ENCODE measurements around the gene AZIN2. TPM values are rescaled to one million over a fixed set of nuclear protein-coding genes. Genes with fewer than 3 reads are reported as not detected.

The AZIN2 gene
- total and polyA plus RNA-seq, 9 of the 15 experiments (the other 6 are each of a cell fraction or from before 2014, with no cell fraction given): 0.06 to 0.91 (median 0.42) TPM; not detected in 2

Other genes starting within 250 kb of the AZIN2 start
Only the 7 nearest of the 8 such genes appear.
- gene FNDC5, start 210.2 kb upstream of the AZIN2 start, total RNA-seq (2014; rRNA removed): 0.14 and 0.61 TPM in 2 replicates
- gene FNDC5, start 210.2 kb upstream of the AZIN2 start, total RNA-seq (2014; rRNA removed; fragmentation: Illumina TruSeq; extraction: Trizol): 0.25 and 0.48 TPM in 2 replicates
- 0.22 and 0.41 TPM in 2 replicates for gene FNDC5, start 210.2 kb upstream of the AZIN2 start, total RNA-seq (2015; rRNA removed; fragmentation: Illumina TruSeq; extraction: Trizol)
- gene FNDC5, start 210.2 kb upstream of the AZIN2 start, total RNA-seq (2021): 0.38 and 0.56 TPM in 2 replicates
- gene FNDC5, start 210.2 kb upstream of the AZIN2 start, polyA plus RNA-seq (2011; rRNA removed): 2.1 and 2.5 TPM in 2 replicates
- 0.17 and 0.25 TPM in 2 replicates for gene FNDC5, start 210.2 kb upstream of the AZIN2 start, polyA plus RNA-seq (2014; fragmentation: Illumina TruSeq; extraction: Trizol)
- under 1 TPM; 0.06 to 0.10 TPM for gene FNDC5, start 210.2 kb upstream of the AZIN2 start, polyA plus RNA-seq (2014; fragmentation: Nextera tagmentation; extraction: Ambion mirVana)
- gene FNDC5, start 210.2 kb upstream of the AZIN2 start, polyA plus RNA-seq (2014; rRNA removed): 0.12 and 0.24 TPM in 2 replicates
- not detected in 2 replicates for gene HPCA, start 194.7 kb upstream of the AZIN2 start, total RNA-seq (2014; rRNA removed)
- not detected in 2 replicates for gene HPCA, start 194.7 kb upstream of the AZIN2 start, total RNA-seq (2014; rRNA removed; fragmentation: Illumina TruSeq; extraction: Trizol)
- gene HPCA, start 194.7 kb upstream of the AZIN2 start, total RNA-seq (2015; rRNA removed; fragmentation: Illumina TruSeq; extraction: Trizol): not detected in 2 replicates
- gene HPCA, start 194.7 kb upstream of the AZIN2 start, total RNA-seq (2021): not detected in 2 replicates
- not detected in 2 replicates for gene HPCA, start 194.7 kb upstream of the AZIN2 start, polyA plus RNA-seq (2011; rRNA removed)
- not detected in 2 replicates for gene HPCA, start 194.7 kb upstream of the AZIN2 start, polyA plus RNA-seq (2014; fragmentation: Illumina TruSeq; extraction: Trizol)
- gene HPCA, start 194.7 kb upstream of the AZIN2 start, polyA plus RNA-seq (2014; fragmentation: Nextera tagmentation; extraction: Ambion mirVana): not detected
- gene HPCA, start 194.7 kb upstream of the AZIN2 start, polyA plus RNA-seq (2014; rRNA removed): not detected in 2 replicates
- 12.8 and 14.5 TPM in 2 replicates for gene TMEM54, start 179.8 kb upstream of the AZIN2 start, total RNA-seq (2014; rRNA removed)
- gene TMEM54, start 179.8 kb upstream of the AZIN2 start, total RNA-seq (2014; rRNA removed; fragmentation: Illumina TruSeq; extraction: Trizol): 1.2 and 2.1 TPM in 2 replicates
- gene TMEM54, start 179.8 kb upstream of the AZIN2 start, total RNA-seq (2015; rRNA removed; fragmentation: Illumina TruSeq; extraction: Trizol): 3.8 TPM in 2 replicates
- 13.1 and 15.1 TPM in 2 replicates for gene TMEM54, start 179.8 kb upstream of the AZIN2 start, total RNA-seq (2021)
- gene TMEM54, start 179.8 kb upstream of the AZIN2 start, polyA plus RNA-seq (2011; rRNA removed): 16.2 and 31.0 TPM in 2 replicates
- gene TMEM54, start 179.8 kb upstream of the AZIN2 start, polyA plus RNA-seq (2014; fragmentation: Illumina TruSeq; extraction: Trizol): 8.2 and 11.8 TPM in 2 replicates
- gene TMEM54, start 179.8 kb upstream of the AZIN2 start, polyA plus RNA-seq (2014; fragmentation: Nextera tagmentation; extraction: Ambion mirVana): 1 to 10 TPM in 1 of 2 experiments, under 1 TPM in 1; 1.00 to 1.7 TPM
- 9.8 and 13.3 TPM in 2 replicates for gene TMEM54, start 179.8 kb upstream of the AZIN2 start, polyA plus RNA-seq (2014; rRNA removed)
- gene RNF19B, start 116.3 kb upstream of the AZIN2 start, total RNA-seq (2014; rRNA removed): 9.6 and 11.8 TPM in 2 replicates
- gene RNF19B, start 116.3 kb upstream of the AZIN2 start, total RNA-seq (2014; rRNA removed; fragmentation: Illumina TruSeq; extraction: Trizol): 9.1 and 10.2 TPM in 2 replicates
- gene RNF19B, start 116.3 kb upstream of the AZIN2 start, total RNA-seq (2015; rRNA removed; fragmentation: Illumina TruSeq; extraction: Trizol): 10.5 and 10.9 TPM in 2 replicates
- 14.9 TPM in 2 replicates for gene RNF19B, start 116.3 kb upstream of the AZIN2 start, total RNA-seq (2021)
- gene RNF19B, start 116.3 kb upstream of the AZIN2 start, polyA plus RNA-seq (2011; rRNA removed): 10.2 and 14.3 TPM in 2 replicates
- gene RNF19B, start 116.3 kb upstream of the AZIN2 start, polyA plus RNA-seq (2014; fragmentation: Illumina TruSeq; extraction: Trizol): 14.1 and 14.6 TPM in 2 replicates
- gene RNF19B, start 116.3 kb upstream of the AZIN2 start, polyA plus RNA-seq (2014; fragmentation: Nextera tagmentation; extraction: Ambion mirVana): 1 to 10 TPM; 2.6 to 2.8 TPM
- 10.1 and 11.6 TPM in 2 replicates for gene RNF19B, start 116.3 kb upstream of the AZIN2 start, polyA plus RNA-seq (2014; rRNA removed)
- 349 and 444 TPM in 2 replicates for gene AK2, start 44.3 kb upstream of the AZIN2 start, total RNA-seq (2014; rRNA removed)
- gene AK2, start 44.3 kb upstream of the AZIN2 start, total RNA-seq (2014; rRNA removed; fragmentation: Illumina TruSeq; extraction: Trizol): 456 and 483 TPM in 2 replicates
- gene AK2, start 44.3 kb upstream of the AZIN2 start, total RNA-seq (2015; rRNA removed; fragmentation: Illumina TruSeq; extraction: Trizol): 490 and 510 TPM in 2 replicates
- 509 and 517 TPM in 2 replicates for gene AK2, start 44.3 kb upstream of the AZIN2 start, total RNA-seq (2021)
- gene AK2, start 44.3 kb upstream of the AZIN2 start, polyA plus RNA-seq (2011; rRNA removed): 447 and 549 TPM in 2 replicates
- gene AK2, start 44.3 kb upstream of the AZIN2 start, polyA plus RNA-seq (2014; fragmentation: Illumina TruSeq; extraction: Trizol): 802 and 1,050 TPM in 2 replicates
- gene AK2, start 44.3 kb upstream of the AZIN2 start, polyA plus RNA-seq (2014; fragmentation: Nextera tagmentation; extraction: Ambion mirVana): 100 to 1,000 TPM; 105 to 140 TPM
- gene AK2, start 44.3 kb upstream of the AZIN2 start, polyA plus RNA-seq (2014; rRNA removed): 512 and 577 TPM in 2 replicates
- 0.94 and 1.5 TPM in 2 replicates for gene TRIM62, start 100.9 kb downstream of the AZIN2 start, total RNA-seq (2014; rRNA removed)
- 0.26 and 0.36 TPM in 2 replicates for gene TRIM62, start 100.9 kb downstream of the AZIN2 start, total RNA-seq (2014; rRNA removed; fragmentation: Illumina TruSeq; extraction: Trizol)
- gene TRIM62, start 100.9 kb downstream of the AZIN2 start, total RNA-seq (2015; rRNA removed; fragmentation: Illumina TruSeq; extraction: Trizol): 0.22 and 0.60 TPM in 2 replicates
- gene TRIM62, start 100.9 kb downstream of the AZIN2 start, total RNA-seq (2021): 2.2 and 2.3 TPM in 2 replicates
- 0.18 and 0.41 TPM in 2 replicates for gene TRIM62, start 100.9 kb downstream of the AZIN2 start, polyA plus RNA-seq (2011; rRNA removed)
- gene TRIM62, start 100.9 kb downstream of the AZIN2 start, polyA plus RNA-seq (2014; fragmentation: Illumina TruSeq; extraction: Trizol): 1.3 and 1.4 TPM in 2 replicates
- gene TRIM62, start 100.9 kb downstream of the AZIN2 start, polyA plus RNA-seq (2014; fragmentation: Nextera tagmentation; extraction: Ambion mirVana): under 1 TPM; 0.27 to 0.62 TPM
- 0.52 and 0.58 TPM in 2 replicates for gene TRIM62, start 100.9 kb downstream of the AZIN2 start, polyA plus RNA-seq (2014; rRNA removed)
- gene ZNF362, start 175.3 kb downstream of the AZIN2 start, total RNA-seq (2014; rRNA removed): 0.41 and 0.82 TPM in 2 replicates
- gene ZNF362, start 175.3 kb downstream of the AZIN2 start, total RNA-seq (2014; rRNA removed; fragmentation: Illumina TruSeq; extraction: Trizol): 0.11 and 0.29 TPM in 2 replicates
- gene ZNF362, start 175.3 kb downstream of the AZIN2 start, total RNA-seq (2015; rRNA removed; fragmentation: Illumina TruSeq; extraction: Trizol): 0.40 and 0.49 TPM in 2 replicates
- gene ZNF362, start 175.3 kb downstream of the AZIN2 start, total RNA-seq (2021): 0.83 and 1.1 TPM in 2 replicates
- 0.08 and 0.58 TPM in 2 replicates for gene ZNF362, start 175.3 kb downstream of the AZIN2 start, polyA plus RNA-seq (2011; rRNA removed)
- 0.30 and 0.65 TPM in 2 replicates for gene ZNF362, start 175.3 kb downstream of the AZIN2 start, polyA plus RNA-seq (2014; fragmentation: Illumina TruSeq; extraction: Trizol)
- under 1 TPM in 1 of 2 experiments, not detected in 1; 0.01 TPM for gene ZNF362, start 175.3 kb downstream of the AZIN2 start, polyA plus RNA-seq (2014; fragmentation: Nextera tagmentation; extraction: Ambion mirVana)
- gene ZNF362, start 175.3 kb downstream of the AZIN2 start, polyA plus RNA-seq (2014; rRNA removed): 0.47 and 0.48 TPM in 2 replicates

Data from K562 (cell line).